Measurements from ENCODE around the gene KRT34.
"Not testable (repeated sequence)": the region's sequence is repeated elsewhere in the genome, so short reads cannot be mapped to it uniquely, and the experiment has no call there.

Gene KRT34

DNA sequence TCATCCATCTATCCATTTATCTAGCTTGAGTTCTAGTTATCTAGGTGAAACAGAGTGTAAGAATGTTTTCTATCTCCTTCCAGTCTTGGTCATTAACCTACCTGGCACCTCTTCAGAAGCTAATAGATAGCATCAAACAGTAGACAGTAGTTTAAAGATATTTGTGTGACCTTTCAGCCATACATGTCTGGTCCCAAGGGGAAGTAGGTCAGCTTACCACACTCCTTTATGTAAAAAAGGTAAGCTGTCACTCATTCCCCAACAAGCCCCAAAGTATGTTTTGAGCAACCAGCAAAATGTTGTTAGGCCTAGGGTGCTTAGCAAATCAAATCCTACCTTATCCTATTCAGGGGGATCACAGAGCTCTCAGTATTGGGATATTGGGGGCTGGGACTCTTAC, 16.0 kb downstream of the KRT34 start:
- no peak for DNase-seq (ENCODE audit: low spot score)

DNA sequence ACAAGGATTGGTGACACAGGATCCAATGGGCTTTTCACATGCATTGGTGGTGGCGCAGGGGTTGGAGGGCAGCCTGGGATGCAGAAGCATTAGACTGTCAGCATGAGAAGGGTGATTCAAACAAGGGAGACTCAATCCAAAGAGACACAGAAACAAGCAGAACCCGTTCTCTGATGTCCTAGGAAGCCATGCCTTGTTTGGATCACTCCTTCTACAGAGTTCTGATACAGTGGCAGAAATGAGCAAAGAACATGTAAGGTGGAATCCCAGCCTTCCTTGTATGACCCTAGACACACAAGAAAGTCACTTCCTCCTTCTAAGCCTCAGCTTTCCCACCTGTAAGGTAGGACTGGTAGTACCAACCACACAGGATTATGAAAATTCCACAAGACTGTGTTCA, 18.2 kb downstream of the KRT34 start:
- DNase-seq (ENCODE audit: low spot score): no peak

DNA sequence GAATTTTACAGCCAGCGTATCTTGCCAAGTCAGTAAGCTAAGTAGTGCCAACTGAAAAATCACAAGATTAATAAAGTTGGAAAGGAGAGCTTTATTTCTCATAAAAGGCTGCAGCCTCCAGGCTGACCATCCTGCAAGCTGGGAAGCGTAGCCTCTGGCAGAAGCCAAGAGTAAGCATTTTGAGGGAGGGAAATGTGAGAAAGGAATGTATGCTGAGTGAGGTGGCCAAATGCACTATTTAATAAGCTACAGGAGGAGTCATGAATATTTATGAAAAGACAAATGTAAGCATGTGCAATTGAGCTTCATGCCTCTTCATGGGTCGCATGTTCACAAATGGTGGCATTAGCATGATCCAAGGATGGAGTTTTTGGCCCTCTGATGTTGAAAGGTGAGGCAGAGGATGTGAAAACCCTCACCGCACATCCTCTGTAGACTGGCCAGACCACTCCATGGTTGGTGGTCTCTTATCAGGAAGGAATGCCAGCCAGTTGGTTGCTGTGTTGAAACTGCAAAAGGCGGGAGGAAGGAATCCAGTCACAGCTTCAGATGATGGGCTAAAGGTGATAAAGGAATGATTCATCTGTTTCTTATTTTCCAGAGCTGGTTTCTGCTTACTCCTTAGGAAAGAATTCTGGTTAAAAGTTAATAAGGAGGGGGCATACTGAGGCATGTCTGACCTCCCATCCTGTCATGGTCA, 21.7 kb downstream of the KRT34 start:
- DNase-seq (ENCODE audit: low spot score): peak; percentile 28

DNA sequence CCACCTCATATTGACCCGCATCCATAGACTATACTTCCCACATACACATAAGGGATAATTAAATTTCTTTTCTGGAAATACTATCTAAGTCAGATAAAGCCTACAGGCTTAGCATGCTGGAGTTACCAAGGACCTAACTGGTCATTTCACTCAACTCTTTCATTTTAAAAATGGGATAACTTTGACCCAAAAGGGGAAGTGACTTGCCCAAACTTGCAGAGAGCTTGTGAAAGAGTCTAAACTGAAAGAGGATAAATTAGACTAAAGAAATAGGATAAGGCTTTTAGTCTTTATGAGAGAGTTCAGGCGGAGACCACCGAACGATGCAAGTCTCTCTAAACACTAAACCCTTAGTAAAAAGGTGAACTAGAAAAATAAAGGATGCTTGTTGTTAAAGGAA, 27.6 kb downstream of the KRT34 start:
- DNase-seq (ENCODE audit: low spot score): no peak

DNA sequence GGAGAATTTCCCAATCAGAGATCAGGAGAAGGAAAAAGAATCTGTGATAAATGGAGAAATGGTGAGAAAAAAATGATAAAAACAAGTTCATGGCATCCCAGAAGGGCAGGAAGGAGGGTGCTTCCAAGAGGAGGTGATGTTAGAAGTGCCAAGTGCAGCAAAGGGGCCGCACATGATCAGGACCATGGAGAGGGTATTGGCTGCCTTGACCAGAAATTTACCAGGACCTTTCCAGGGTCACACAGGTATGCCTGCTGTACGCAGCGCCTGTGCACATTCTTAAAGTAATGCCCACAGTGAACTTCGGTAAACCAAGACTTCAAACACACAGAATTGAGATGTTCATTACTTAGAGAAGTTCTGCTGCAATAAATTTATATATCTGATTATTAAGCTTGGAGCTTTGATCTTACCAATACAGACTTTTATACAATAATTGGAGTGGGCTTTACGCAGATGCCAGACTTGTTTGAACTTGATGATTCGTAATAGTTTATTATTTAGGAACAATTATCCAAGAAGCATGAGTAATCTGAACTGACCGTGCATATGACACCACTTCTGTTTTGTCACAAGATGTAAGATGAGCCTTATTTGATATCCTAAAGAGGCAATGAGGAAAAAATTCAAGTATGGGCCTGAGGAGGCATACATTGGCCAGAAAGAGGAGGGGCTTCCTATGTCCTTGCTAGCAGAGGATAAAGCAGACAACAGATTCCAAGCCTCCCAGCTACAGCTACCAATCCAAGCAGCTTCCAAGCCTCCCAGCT, 29.3 kb downstream of the KRT34 start:
- no peak for DNase-seq (ENCODE audit: low spot score)

DNA sequence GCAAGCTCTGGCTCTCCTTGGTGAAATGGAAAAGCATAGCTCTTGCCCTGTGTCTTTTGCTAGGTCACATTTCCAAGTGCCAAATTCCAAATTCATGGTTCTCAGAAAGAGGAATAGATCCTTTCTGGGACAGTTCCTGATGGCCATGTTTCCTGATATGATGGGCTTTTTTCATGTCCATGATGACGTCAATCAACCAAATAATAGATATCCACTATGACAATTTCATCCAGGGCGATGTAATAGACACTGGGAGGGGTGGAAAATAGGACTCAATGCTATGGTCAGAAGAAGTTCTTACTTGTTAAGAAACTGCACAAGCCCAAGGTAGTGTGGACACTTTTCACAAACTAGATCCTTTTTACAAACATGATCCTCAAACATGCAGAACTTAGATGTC, 30.9 kb downstream of the KRT34 start:
- no peak for DNase-seq (ENCODE audit: low spot score)

DNA sequence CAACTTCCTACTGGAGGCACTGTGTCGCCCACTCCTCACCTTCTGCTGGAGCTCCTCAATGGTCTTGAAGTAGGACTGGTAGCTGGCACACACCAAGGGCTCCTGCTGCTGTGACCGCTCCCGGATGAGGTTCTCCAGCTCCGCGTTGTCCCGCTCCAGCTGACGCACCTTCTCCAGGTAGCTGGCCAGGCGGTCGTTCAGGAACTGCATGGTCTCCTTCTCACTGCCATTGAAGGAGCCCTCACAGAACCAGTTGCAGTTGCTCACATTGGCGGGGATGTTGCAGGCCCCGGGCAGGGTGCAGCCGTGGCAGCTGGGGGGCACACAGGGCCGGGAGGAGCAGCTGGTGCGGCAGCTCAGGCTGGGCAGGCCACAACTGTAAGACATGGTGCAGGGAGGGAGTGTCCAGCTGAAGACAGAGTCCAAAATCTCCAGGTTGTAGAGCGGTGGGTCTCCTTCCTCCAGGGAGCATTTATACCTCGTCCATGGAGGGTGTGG, 31.7 kb downstream of the KRT34 start, which contains the start of gene KRT33A:
Gene KRT33A (minus strand): TSS at position 448 of the 498 bp plus-strand sequence. CDS start 61 bp downstream, at position 387.
- DNase-seq (ENCODE audit: low spot score): not testable (repeated sequence)

DNA sequence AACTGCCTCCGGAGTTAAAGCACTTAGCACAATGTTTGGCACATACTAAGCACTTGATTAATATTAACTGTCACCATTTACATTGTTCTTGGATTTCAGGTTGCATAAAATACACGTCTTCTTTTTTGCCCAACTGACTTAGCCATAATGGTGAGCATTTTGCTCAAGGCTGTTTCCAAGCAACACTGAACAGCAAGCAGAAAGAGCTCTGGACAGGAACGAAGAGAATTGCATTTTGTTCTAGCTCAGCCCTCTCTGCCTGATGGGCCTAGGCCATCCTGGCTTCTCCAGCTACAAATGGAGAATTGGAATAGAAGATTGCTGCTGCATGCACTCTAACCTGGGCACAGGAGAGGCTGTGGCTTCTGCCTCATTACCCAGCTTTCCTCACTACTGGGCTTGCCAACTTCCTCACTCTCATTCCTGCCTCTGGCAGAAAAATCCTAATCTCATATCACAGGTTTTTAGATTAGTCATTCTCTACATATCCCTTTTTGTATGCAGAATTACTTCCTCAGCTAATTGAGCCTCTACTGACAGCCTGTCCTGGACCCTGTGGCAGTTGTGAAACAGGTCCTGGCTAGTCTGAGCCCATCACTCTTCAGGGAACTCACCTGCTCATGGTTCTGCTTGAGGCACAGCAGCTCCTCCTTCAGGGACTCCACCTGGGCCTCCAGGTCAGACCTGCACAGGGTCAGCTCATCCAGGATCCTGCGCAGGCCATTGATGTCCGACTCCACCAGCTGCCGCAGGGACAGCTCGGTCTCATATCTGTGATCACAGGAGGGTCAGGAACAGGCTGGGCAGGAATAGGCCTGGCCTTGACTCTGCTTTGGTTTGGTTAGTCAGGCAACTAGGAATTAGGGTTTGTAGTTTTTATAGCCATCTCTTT, 34.0 kb downstream of the KRT34 start:
- DNase-seq (ENCODE audit: low spot score): no peak

DNA sequence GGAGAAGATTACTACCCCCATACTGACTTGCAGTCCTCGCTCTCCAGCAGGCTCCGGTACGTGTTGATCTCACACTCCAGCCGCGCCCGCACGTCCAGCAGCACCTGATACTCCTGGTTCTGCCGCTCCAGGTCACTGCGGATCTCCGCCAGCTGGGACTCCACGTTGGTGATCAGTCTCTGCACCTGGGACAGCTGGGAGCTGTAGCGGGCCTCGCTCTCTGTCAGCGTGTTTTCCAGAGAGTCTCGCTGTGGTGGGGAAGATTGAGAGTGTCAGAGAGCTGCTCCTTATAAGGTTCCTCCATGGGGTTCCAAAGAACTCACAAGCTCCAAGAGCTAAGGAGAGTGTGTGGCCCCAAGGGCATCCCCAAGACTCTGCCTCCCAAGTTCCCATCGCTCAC, 35.7 kb downstream of the KRT34 start:
- DNase-seq (ENCODE audit: low spot score): not testable (repeated sequence)

DNA sequence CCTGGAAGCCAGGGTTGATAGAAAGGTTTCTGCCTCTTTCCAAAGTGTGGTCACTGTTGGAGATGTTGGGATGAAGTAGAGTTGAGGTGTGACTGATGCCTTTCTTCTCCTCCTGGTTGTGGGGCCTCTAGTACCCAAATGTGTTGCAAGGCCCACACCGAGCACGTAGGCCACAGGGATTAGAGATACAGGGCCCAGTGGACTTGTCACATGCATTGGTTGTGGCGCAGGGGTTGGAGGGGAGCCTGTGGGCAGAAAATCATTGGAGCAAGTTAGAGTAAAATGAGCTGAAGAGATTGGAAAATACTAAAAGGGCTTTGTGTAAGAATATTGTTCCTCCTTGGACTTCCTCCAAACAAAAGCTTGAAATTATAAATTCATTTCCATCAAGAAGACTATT, 36.1 kb downstream of the KRT34 start:
- DNase-seq (ENCODE audit: low spot score): no peak

DNA sequence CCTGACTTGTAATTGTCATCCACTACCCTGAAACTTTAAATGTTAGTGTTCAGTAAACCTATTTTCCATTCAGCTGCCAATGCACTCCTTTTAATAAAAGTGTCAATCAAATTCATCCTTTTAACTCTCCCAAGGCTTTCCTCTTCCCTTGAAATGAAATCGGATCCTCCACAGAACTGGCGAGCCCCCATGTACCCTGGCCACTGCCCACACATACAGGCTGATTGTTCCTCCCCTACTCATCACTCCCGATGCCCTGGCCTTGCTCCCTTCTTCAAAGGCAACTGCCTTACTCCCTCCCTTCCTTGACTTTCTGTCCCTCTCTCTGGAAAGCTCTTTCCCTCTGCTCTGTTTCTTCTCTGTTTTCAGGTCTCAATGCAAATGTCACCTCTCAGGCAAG, 39.1 kb downstream of the KRT34 start:
- no peak for DNase-seq (ENCODE audit: low spot score)

DNA sequence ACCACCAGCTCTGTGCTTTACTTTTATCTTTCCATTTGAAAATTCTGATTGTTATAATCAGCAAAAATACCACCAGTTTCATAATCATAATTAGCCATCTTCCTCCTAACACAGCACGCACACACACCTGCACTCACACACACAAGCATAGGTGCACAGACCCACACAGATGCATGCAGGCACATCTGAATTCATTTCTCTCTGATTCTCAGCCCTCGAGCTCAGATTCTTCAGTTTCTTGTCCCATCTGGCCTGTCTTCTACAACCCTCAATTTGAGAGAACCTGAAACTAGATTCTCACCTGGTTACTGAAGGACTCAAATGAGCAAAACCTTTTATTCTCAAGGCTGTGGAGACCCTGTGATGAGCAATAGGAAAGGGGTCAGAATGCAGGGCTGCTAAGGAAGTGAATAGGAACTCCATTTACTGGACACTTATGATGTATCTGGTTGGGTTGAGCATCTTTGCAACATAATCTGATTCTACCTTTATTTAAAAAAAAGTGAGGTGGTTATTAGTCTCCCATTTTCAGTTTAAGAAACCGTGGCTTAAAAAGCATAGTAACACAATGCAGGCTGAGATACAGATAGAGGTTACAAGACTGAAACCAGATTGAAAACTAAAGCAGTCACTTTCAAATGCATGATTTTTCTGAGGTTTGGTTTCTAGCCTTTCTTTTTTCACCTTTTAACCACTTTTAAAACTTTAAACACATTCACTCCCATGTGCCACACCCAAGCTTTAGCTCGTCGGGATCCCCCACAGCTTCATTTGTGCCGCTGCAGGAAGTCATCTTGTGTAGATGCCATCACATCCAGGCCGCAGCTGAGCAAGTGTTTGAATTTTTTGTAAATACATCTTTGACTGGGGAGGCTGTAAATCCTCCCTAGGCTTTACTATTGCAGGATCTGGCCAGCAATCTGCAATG, 40.9 kb downstream of the KRT34 start:
- no peak for DNase-seq (ENCODE audit: low spot score)

DNA sequence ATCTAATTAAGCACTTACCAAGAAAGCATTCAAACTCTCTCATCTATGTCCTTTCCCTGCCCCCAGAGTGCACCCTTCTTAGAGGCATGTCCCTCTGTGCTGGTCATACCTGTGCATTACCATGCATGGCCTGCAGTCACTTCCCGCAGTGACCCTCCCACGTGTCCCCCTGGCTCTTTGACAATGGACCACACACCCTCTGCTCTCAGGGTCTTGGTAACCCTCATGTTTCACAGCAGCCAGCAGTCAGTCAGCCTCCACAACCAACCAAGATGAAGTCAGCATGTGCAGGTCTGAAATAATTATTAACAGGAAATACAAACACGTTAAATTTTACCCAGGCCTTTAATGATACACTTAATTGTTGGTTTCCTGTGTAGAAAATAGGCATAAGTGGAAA, 41.6 kb downstream of the KRT34 start:
- no peak for DNase-seq (ENCODE audit: low spot score)

DNA sequence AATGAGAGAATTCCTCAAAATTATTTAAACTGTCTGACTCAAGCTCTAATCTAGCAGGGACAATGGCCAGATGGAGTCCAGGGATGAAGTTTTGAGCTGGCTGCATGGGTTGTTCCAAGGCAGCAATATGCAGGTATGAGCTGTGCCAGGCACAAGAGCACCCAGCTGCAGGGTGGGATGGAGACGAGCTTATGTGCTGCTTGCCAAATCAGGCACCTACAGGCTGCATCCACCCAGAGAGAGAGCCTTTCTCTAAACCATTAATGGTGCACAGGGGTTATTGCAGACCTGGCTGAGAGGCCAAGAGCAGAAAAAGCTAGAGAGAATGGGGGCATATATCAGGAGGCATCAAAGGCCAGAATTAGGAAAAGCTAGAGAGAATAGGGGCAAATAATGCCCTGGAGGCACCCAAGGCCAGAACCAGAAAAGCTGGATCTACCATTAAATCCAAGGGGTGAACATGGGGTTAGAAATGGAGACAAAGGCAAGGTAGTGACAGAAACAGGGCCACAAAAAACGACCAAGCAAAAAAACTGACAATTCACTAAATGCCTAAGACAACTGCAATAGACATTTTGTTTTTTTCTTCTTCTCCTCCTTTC, 42.4 kb downstream of the KRT34 start:
- no peak for DNase-seq (ENCODE audit: low spot score)

DNA sequence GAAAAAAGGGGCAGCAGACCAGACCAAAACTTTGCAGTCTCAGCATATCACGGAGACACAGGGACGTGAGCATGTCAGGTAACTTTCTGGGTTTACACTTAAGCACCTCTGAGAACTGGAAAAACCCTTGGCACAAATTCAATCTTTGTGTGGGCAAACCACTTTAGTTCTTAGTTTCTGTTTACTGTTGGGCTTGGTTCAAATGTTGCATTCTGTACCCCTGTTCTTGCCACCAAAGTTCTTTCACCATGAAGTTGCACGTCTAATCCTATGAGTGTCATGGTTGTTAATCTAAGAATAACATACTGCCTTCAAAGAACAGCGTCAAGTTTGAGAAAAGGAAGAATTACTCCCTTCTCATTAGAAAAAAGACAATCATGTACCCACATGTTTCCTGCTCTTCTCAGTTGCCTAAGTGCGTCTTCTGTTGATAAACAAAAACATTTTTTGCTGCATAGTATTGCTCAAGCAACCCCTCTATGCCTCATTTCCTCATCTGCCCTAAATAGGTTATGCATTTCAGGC, 43.1 kb downstream of the KRT34 start:
- no peak for DNase-seq (ENCODE audit: low spot score)

DNA sequence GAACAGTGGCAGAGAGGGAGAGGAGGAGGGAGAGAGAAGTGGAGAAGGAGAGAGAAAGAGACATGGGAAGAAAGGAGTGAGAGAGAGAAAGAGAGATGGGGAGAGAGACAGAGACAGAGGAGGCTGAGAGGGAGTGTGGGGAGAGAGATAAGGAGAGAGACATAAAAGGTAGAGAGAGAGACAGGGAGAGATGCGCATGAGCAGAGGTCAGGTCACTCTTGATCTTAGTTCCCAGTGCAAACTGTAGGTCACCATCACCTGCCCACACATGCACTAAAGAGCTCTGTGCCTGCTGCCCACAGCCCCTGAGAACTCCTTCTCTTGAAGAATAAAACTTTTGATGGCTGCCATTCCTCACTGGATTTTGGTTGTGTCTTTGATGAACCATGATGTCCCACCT, 46.4 kb downstream of the KRT34 start:
- no peak for DNase-seq (ENCODE audit: low spot score)

DNA sequence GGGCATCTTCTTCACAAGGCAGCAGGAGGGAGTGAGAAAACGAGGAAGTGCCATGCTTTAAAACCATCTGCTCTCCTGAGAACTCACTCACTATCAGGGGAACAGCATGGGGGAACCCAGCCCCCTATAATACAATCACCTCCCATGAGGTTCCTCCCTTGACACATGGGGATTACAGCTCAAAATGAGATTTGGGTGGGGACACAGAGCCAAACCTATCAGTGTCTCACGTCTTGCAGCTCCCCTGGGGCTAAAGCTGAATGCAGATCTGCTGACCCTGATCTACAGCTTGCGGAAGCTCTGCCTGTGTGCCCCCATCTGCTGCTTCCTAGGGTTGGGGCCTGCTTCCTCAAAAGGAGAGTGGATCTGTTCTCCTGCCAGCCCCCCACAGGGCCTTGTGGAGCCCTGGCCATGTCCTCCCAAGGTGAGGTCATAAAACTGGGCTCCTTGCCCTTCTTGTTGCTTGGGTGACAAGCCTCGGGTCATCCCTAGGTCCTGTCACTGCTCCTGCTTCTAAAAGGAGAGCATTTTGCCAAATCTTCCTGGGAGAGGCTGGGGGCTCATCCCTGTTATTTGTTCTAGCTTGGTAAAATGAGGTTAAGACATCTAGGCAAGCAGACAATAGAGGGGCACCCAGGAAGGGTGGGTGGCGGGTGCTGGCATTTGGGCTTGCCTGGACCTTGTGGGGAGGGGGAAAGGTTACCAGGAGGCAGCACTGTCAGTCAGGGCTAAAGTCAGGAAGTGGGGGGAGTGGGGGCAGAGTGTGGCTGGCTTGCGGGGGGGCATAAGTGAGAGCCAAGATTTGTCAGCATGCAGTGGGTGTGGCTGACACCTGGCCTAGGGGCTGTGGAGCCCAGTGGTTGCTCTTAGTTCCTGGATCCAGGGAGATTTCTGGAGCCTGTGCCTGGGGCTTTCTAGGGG, 47.5 kb downstream of the KRT34 start:
- DNase-seq (ENCODE audit: low spot score): no peak

DNA sequence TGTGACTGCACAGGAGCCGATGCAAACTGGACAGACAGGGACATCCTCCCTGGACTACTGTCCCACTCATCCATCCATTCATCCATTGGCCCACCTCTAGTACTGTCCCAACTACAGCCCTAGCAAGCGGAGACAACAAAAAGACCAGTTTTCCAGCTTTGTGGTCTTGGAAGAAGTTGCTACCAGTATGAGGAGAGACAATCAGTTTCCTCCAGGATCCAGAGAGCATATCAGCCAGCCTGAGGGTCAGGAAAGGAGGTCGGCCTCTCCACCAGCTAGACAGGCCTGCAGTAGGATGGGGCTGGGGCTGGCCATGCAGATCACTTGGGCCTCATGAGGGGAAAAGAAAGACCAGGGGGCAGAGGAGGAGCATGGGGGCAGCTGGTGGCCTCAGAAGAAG, 48.3 kb downstream of the KRT34 start:
- no peak for DNase-seq (ENCODE audit: low spot score)

DNA sequence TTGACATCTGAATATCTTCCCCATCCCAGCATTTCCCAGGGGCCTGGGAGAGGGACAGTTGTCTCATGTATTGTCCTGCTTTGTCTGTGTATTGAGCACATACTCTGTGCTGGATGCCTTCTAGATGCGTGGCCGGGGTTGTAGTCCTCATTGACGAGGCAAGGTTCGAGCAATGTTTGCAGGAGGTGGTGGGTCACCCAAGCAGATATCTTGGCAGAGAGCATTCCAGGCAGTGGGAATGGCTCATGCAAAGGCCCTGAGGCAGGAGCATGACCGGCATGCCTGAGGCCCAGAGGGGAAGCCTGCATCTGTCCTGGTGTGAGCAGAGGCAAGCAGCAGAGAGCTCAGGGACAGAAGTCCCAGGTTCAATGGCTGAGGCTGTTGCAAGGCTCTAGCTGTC, 49.0 kb downstream of the KRT34 start:
- no peak for DNase-seq (ENCODE audit: low spot score)

DNA sequence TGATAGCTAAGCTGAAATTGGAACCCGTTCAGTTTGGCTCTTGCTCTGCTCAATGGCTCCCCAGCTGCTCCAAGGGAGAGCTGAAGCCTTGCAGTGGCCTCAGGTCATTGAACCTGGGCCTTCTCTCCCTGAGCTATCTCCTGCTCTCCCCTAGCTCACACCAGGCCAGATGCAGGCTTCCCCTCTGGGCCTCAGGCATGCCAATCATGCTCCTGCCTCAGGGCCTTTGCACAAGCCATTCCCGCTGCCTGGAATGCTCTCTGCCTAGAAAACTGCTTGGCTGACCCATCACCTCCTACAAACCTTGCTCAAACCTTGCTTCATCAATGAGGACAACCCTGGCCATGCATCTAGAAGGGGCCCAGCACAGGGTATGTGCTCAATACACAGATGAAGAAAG, 49.9 kb downstream of the KRT34 start:
- no peak for DNase-seq (ENCODE audit: low spot score)

Data from AG08396 (cell line).